A673 (cell line): ENCODE results near the gene FRMD5.

ENCODE experiments used
- EZH2 ChIP-seq: fragments of 200-600 bp; sonication (generic); IDR thresholded peaks from 2 replicates; pipeline ENCODE4 v1.6.1; 2017; ENCODE audit warnings: borderline replicate concordance, low read depth, mild to moderate bottlenecking, mixed read lengths, antibody characterized with exemption, low read length; ENCODE audit not compliant: poor library complexity, severe bottlenecking
- TF ChIP-seq, protein P1 (sequence below): fragments of 300-800, 200-600 bp; sonication (generic); conservative IDR thresholded peaks from 2 replicates; pipeline ENCODE4 v1.5.1; 2017; ENCODE audit warnings: low read depth, mild to moderate bottlenecking, antibody characterized with exemption, low read length, moderate library complexity, mixed read lengths

DNA sequence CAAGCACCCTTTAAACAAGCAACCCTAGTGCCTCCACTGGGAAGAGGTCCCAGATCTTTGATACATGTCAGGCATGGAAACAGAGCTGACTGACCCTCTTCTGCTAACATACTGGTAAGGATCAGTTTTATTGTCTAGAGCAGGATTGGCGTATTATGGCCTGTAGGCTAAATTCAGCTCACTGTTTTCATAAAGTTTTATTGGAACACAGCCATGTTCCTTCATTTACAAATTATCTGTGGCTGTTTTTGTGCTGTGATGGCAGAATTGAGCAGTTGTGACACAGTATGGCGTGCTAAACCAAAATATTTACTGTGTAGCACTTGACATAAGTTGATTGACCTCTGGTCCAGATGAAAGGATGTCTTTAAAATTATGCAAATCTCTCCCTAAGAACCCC, 323.2 kb downstream of the FRMD5 start:
- TF ChIP-seq, protein P1, sequence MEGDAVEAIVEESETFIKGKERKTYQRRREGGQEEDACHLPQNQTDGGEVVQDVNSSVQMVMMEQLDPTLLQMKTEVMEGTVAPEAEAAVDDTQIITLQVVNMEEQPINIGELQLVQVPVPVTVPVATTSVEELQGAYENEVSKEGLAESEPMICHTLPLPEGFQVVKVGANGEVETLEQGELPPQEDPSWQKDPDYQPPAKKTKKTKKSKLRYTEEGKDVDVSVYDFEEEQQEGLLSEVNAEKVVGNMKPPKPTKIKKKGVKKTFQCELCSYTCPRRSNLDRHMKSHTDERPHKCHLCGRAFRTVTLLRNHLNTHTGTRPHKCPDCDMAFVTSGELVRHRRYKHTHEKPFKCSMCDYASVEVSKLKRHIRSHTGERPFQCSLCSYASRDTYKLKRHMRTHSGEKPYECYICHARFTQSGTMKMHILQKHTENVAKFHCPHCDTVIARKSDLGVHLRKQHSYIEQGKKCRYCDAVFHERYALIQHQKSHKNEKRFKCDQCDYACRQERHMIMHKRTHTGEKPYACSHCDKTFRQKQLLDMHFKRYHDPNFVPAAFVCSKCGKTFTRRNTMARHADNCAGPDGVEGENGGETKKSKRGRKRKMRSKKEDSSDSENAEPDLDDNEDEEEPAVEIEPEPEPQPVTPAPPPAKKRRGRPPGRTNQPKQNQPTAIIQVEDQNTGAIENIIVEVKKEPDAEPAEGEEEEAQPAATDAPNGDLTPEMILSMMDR: no peak
- no peak for TF ChIP-seq EZH2
